ENCODE measurements around the gene PLB1.

Gene PLB1

GRCh38 chr2:28563869-28564268, 68.0 kb downstream of the PLB1 start:
- no peak for DNase-seq (ENCODE audit: low read depth)
- no peak for TF ChIP-seq POLR2A (IDR thresholded peaks at IDR 0.05; ENCODE audit: extremely low read depth, insufficient read length)
- TF ChIP-seq MAX (IDR thresholded peaks at IDR 0.05; ENCODE audit: low read depth, low read length): no peak
- TF ChIP-seq, protein P1, sequence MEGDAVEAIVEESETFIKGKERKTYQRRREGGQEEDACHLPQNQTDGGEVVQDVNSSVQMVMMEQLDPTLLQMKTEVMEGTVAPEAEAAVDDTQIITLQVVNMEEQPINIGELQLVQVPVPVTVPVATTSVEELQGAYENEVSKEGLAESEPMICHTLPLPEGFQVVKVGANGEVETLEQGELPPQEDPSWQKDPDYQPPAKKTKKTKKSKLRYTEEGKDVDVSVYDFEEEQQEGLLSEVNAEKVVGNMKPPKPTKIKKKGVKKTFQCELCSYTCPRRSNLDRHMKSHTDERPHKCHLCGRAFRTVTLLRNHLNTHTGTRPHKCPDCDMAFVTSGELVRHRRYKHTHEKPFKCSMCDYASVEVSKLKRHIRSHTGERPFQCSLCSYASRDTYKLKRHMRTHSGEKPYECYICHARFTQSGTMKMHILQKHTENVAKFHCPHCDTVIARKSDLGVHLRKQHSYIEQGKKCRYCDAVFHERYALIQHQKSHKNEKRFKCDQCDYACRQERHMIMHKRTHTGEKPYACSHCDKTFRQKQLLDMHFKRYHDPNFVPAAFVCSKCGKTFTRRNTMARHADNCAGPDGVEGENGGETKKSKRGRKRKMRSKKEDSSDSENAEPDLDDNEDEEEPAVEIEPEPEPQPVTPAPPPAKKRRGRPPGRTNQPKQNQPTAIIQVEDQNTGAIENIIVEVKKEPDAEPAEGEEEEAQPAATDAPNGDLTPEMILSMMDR (IDR thresholded peaks at IDR 0.05; ENCODE audit: low read depth, low read length): no peak
- no peak for TF ChIP-seq MYC (IDR thresholded peaks at IDR 0.05; ENCODE audit: low read depth, low read length)

DNA sequence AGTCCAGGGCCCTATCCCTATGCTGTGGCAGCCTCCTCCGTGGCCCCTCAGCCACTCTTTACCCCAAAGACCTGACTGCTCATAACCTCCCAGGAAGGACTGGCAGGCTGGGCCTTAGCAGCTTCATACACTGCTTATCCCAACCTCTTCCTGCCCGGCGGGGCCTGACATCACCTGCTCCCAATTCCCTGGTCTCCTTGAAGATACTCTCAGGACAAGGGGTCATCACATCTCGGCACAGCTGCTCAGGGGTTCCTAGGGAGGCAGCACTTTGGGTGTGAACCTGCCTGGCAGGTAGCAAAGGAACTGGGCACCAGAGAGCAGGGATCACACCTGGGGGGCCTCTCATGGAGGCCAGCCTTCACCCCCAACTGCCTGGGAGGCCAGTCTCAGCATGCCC, 68.5 kb downstream of the PLB1 start:
- no peak overlapping the region for H3K4me3 ChIP-seq (ENCODE audit: low read depth, low read length)
- DNase-seq (ENCODE audit: low read depth): no peak
- TF ChIP-seq MYC (IDR thresholded peaks at IDR 0.05; ENCODE audit: low read depth, low read length) (no peak), MAX (IDR thresholded peaks at IDR 0.05; ENCODE audit: low read depth, low read length) (no peak), POLR2A (IDR thresholded peaks at IDR 0.05; ENCODE audit: extremely low read depth, insufficient read length) (no peak)
- TF ChIP-seq, protein P1 (IDR thresholded peaks at IDR 0.05; ENCODE audit: low read depth, low read length): no peak

More at GRCh38 chr2:28563869-28564268, 68.0 kb downstream of the PLB1 start:
- H3K4me3 ChIP-seq (ENCODE audit: low read depth, low read length): no peak overlapping the region

- DNase-seq (ENCODE audit: low read depth): no peak
- TF ChIP-seq MAX (IDR thresholded peaks at IDR 0.05; ENCODE audit: low read depth, low read length) (no peak), MYC (IDR thresholded peaks at IDR 0.05; ENCODE audit: low read depth, low read length) (no peak)
- TF ChIP-seq, protein P1 (IDR thresholded peaks at IDR 0.05; ENCODE audit: low read depth, low read length): no peak
- H3K4me3 ChIP-seq (ENCODE audit: low read depth, low read length): no peak overlapping the region
Observed at GRCh38 chr2:28565033-28565432, 69.2 kb downstream of the PLB1 start.

- no peak for DNase-seq (ENCODE audit: low read depth)
- H3K4me3 ChIP-seq (ENCODE audit: low read depth, low read length): peak overlapping the region; percentile 67
- TF ChIP-seq MAX (IDR thresholded peaks at IDR 0.05; ENCODE audit: low read depth, low read length) (no peak), MYC (IDR thresholded peaks at IDR 0.05; ENCODE audit: low read depth, low read length) (no peak), POLR2A (IDR thresholded peaks at IDR 0.05; ENCODE audit: extremely low read depth, insufficient read length) (no peak)
- TF ChIP-seq, protein P1 (IDR thresholded peaks at IDR 0.05; ENCODE audit: low read depth, low read length): no peak
Observed at GRCh38 chr2:28565720-28566295, 69.9 kb downstream of the PLB1 start.

GRCh38 chr2:28566521-28567041, 70.7 kb downstream of the PLB1 start:
- TF ChIP-seq MYC (IDR thresholded peaks at IDR 0.05; ENCODE audit: low read depth, low read length): no peak
- no peak for TF ChIP-seq POLR2A (IDR thresholded peaks at IDR 0.05; ENCODE audit: extremely low read depth, insufficient read length)
- TF ChIP-seq MAX (IDR thresholded peaks at IDR 0.05; ENCODE audit: low read depth, low read length): peak; percentile 58; the same call in 1 of the 2 replicates
- TF ChIP-seq, protein P1 (IDR thresholded peaks at IDR 0.05; ENCODE audit: low read depth, low read length): peak; percentile 97
- peak; percentile 90 for DNase-seq (ENCODE audit: low read depth)
- peak overlapping the region; percentile 67 for H3K4me3 ChIP-seq (ENCODE audit: low read depth, low read length)
